ENCODE results near the gene SIK3.
A peak's percentile ranks its signal among the peaks of the same experiment; 100 is the strongest.

The SIK3 gene

DNA sequence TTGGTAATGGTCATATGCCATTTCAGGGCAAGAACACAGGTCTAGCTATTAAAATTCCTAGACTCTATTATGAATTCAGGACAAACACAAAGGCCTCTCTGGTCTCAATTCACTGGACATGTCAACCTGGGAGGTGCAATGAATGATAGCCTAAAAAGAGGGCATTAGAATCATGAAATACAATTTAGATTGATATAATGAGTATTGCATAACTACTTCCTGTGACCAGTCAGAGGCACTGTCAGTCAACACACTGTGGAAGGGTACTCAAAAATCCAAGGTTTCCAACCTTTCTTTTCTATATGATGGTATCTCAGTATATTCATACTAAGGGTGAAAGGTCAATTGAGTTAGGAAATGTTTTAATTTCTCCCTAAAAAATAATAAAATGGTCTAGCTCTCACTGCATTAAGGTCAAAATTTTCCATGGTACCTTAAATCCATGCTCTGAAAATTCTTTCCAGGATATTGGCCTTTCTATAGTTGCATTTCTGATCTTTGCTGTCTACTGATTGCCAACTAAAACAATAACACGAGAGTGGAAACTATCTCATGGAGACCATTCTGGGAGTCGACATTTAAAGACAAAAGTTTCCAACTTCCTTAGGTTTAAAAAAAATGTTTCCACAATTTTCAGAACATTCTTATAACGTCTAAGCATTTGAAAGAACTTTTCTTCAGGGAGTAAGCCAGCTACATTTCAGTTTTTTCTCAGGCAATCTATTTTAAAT, 179.1 kb downstream of the SIK3 start:
- no peak for DNase-seq

DNA sequence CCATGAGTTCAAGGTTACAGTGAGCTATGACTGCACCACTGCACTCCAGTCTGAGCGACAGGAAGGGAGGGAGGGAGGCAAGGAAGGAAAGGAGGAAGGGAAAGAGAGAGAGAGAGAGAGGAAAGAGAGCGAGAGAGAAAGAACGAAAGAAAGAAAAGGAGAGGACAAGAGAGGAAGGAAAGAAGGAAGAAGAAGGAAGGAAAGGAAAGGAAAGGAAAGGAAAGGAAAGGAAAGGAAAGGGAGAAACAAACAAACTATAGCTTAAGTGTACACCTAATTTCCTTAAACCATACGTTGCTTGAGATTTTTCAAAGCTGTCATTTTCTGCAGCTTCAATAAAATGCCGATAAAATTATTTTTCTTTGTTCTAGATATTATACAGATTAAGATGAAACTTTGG, 180.6 kb downstream of the SIK3 start:
- no peak for DNase-seq

- DNase-seq, result no peak
These were observed 181.3 kb downstream of the SIK3 start for GRCh38 chr11:116916886-116917285.

GRCh38 chr11:116916052-116916451, 182.2 kb downstream of the SIK3 start:
- no peak for DNase-seq

DNA sequence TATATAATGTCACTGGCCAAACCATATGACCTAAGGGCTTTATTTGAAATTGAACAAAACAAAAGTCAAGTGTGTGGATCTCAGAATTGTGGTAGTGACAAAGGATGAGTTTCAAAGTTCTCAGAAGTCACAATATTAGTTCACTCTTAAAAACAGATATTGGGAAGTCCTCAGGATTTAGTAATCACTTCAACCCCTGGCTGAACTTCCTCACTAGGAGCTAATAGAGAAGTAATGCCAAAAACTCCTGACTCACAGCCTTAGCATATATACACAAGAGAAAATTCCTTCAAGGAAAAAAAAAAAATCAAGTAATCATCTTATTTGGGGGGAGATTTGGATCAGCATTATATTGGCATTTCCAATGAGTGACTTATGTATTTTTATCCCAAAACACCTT, 185.2 kb downstream of the SIK3 start:
- DNase-seq, result no peak

- DNase-seq, result no peak
These were observed 186.1 kb downstream of the SIK3 start for GRCh38 chr11:116911976-116912734.

- no peak for DNase-seq
These were observed 187.4 kb downstream of the SIK3 start for GRCh38 chr11:116910847-116911246.

- no peak for DNase-seq
These were observed 187.8 kb downstream of the SIK3 start for GRCh38 chr11:116910378-116910777.

GRCh38 chr11:116909245-116909644, 189.0 kb downstream of the SIK3 start:
- no peak for DNase-seq

GRCh38 chr11:116906479-116906878, 191.7 kb downstream of the SIK3 start:
- DNase-seq, result no peak

DNA sequence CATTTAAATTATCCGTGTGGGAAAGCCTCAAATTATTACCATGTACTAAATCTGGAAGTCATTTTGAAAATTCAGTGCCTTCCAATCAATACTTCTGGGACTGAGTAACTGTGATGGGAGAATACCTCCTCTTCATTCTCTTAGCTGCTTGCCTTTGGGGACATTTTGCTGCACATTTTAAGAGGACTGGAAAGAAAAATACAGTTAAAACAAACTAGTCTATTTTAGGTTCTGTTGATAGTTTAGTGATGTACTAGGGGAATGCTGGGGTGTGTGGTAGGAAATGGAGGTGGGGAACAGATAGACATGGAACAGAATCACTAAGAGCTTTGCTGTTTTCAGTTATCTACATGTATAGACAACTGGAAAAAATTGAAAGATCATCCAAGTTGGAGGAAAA, 195.1 kb downstream of the SIK3 start:
- no peak for DNase-seq

DNA sequence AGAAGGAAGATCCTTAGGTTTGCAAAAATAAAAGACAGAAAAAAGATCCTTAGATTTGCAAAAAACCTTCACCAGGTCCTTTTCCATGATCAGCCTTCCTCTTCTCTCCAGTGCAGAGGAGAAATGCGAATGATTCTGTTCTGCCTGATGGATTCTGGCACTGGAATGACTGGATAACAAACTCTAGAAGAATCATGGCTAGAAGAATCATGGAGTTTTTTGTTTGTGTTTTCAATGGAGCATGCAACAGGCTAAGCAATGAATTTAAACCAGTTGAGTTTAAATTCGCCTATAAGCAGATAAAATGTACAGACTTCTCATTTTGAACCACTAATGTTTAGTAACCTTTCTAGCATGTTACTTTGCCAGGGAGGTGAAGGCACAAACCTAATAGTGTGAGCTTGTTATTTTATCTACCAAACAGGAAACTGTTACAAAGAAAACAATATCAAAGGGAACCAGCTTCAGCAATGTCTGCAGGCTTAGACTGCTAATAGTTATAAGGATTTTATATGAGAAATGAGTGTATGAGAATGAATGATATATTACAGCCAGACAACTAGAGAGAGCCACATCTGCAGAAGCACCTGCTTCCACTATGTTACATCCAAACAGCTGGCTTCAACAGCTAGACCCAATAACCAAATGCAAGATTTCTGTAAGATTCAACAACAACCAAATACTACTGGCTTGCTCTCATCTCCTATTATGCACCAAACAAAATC, 196.1 kb downstream of the SIK3 start:
- no peak for DNase-seq

DNA sequence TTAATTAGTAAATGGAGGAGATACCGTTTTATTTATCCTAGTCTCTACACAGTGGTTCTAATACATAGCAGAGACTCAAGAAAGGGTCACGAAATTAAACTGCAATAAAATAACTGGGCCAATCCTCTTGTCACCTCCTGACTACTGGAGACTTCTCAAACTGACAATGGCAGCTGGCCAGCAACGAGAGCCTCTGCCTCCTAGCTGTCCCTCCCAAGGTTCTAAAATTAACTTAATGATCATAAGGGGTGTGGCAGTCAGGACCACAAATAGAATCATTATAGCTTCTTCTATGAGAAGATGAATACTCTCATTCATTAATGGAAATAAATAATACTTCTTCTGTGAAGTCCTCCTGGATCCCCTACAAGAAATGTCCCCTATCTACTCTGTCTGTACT, 197.0 kb downstream of the SIK3 start:
- no peak for DNase-seq

DNA sequence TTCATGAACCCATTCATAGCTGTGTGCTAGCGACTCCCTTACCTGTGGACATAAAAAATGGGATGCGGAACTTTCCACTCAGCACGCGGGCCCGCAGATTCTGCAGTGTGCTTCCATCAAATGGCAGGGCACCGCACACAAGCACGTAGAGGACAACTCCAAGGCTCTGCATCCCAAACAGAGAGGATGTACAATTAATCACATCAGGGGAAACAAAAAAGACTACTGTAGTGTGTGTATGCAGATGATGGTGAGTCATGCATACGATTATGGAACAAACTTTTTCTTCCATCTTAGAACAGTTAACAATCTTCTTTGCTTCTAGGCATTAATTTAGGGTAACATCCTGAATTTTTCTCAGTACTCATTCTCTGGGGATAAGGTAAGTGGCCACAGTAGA, 202.0 kb downstream of the SIK3 start:
- DNase-seq, result no peak

GRCh38 chr11:116895048-116895757, 203.0 kb downstream of the SIK3 start:
- DNase-seq, result no peak

- DNase-seq, result peak; percentile 75
These were observed 204.3 kb downstream of the SIK3 start for GRCh38 chr11:116893906-116894305.

DNA sequence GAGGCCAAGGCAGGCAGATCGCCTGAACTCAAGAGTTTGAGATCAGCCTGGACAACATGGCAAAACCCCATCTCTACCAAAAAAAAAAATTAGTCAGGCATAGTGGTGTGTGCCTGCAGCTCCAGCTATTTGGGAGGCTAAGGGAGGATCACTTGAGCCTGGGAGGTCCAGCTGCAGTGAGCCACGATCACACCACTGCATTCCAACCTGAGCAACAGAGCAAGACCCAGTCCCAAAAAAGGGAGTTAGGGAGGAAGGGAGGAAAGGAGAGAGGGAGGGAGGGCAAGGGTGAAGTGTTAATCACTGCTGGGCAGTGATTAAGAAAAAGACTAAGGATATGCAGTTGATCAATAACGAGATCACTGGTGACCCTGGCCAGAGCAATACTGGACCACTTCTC, 204.8 kb downstream of the SIK3 start:
- DNase-seq, result no peak

GRCh38 chr11:116892374-116892773, 205.9 kb downstream of the SIK3 start:
- DNase-seq, result no peak

DNA sequence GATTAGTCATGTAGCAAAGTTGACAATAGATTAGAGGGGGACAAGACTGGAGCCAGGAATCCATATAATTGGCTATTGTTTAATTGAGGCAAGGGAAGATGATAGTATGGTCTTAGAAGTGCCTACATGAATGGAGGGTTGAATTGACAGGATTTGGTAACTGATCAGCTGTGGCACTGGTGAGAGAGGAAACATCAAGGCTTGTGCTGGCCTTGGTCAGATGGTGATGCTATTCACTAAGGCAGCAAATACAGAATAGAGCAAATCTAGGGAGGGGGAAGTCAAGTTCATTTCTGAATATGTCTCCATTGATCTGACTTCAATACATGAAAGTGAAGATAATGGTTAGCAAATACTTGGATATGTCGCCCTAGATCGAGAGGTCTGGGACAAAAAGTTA, 206.5 kb downstream of the SIK3 start:
- DNase-seq, result no peak

DNA sequence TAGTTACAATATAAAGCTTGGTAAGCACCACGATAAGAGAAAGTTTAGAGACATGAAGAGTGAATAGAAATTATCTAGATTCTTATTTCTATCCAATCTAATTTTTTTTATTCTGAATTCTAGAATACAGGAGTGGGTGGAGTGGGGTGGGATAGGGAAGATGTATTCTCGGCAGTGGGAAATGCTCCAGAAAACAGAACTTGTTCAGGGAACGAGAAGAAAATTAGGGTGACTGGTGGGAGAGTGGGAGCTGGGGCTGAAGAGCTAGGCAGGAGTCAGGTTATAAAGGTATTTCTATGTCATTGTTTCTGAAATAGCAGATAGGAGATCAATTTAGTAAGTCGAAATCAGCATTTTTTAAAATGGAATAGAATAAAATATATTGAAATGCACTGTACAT, 207.6 kb downstream of the SIK3 start:
- DNase-seq, result no peak

DNA sequence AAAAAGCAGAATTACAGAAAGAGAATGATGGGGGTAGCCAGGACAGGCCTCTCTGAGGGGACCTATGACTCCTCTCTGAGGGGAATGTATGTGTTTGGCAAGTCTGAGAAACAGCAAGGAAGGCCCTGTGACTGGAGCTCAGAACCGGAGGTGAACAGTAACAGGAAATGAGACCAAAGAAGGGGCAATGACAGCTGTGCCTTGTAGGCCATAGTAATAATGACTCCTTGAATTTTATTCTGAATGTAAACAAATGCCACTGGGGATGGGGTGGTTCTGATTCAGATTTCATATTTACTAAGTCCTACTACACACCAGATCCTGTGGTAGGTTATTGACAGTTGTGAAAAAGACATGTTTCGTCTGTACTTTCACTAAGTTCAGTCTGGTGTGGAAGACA, 208.0 kb downstream of the SIK3 start:
- no peak for DNase-seq

GRCh38 chr11:116888884-116889549, 209.2 kb downstream of the SIK3 start:
- DNase-seq, result no peak

DNA sequence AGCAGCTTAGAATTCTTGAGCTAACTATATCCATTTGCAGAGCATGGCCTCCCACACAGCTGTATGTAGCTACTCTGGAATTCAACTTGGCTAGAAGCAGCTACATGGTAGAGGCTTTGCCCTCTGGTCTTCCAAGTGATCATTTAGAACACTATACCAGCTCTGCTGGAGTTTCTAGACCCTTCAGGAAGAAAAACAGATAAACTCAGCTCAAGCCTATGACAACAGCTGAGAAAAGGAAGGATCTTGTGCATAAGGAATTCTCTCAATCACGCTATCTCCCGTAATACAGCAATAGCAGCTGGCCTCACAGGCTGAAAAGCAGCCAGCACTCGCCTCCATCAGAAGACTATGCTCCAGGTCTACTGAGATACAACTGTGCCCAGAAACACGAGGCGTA, 210.2 kb downstream of the SIK3 start:
- DNase-seq, result no peak

Data from DMS79 treated with DMSO at 0.1 percent for 48 hours (cell line).